GM23248 (cell line): Measurements from ENCODE around the gene VPS51. TPM values are rescaled to one million over a fixed set of nuclear protein-coding genes. Genes with fewer than 3 reads are reported as not detected.
A peak's percentile ranks its signal among the peaks of the same experiment; 100 is the strongest.

ENCODE experiments used
- DNase-seq: peaks from one replicate; pipeline ENCODE4 v3.0.0-alpha.2; 2015
- H2AFZ ChIP-seq: fragments of 200-600 bp; sonication (generic); 2 replicates; pipeline ENCODE4 v1.6.1; 2016; ENCODE audit warnings: antibody characterized with exemption
- H3F3A ChIP-seq: fragments of 200-600 bp; sonication (generic); 2 replicates; pipeline ENCODE4 v1.6.1; 2016; ENCODE audit warnings: mild to moderate bottlenecking, antibody characterized with exemption, mixed run types; ENCODE audit not compliant: insufficient read depth
- H3K27ac ChIP-seq: fragments of 200-600 bp; sonication (generic); 2 replicates; pipeline ENCODE4 v1.5.1; 2016; ENCODE audit warnings: mild to moderate bottlenecking
- H3K27me3 ChIP-seq: fragments of 200-600 bp; sonication (generic); replicated peaks from 2 replicates; pipeline ENCODE4 v1.6.1; 2016; ENCODE audit warnings: mild to moderate bottlenecking; ENCODE audit not compliant: insufficient read depth
- H3K36me3 ChIP-seq: fragments of 200-600 bp; sonication (generic); 2 replicates; pipeline ENCODE4 v1.6.1; 2016; ENCODE audit warnings: low read depth, mild to moderate bottlenecking
- H3K4me1 ChIP-seq: fragments of 200-600 bp; sonication (generic); 2 replicates; pipeline ENCODE4 v1.6.1; 2016; ENCODE audit warnings: mild to moderate bottlenecking; ENCODE audit not compliant: insufficient read depth
- H3K4me2 ChIP-seq: fragments of 200-600 bp; sonication (generic); one replicate; pipeline ENCODE4 v1.6.1; 2016; ENCODE audit warnings: mild to moderate bottlenecking; ENCODE audit not compliant: unreplicated experiment
- H3K4me3 ChIP-seq: fragments of 200-600 bp; sonication (generic); 2 replicates; pipeline ENCODE4 v1.5.1; 2016; ENCODE audit warnings: mild to moderate bottlenecking
- H3K79me2 ChIP-seq: fragments of 200-600 bp; sonication (generic); 2 replicates; pipeline ENCODE4 v1.6.1; 2016; ENCODE audit warnings: mild to moderate bottlenecking; ENCODE audit not compliant: insufficient read depth
- H3K9ac ChIP-seq: fragments of 200-600 bp; sonication (generic); 2 replicates; pipeline ENCODE4 v1.6.1; 2016; ENCODE audit warnings: mild to moderate bottlenecking
- H3K9me2 ChIP-seq: fragments of 200-600 bp; sonication (generic); 2 replicates; pipeline ENCODE4 v1.6.1; 2016; ENCODE audit warnings: mixed run types, mild to moderate bottlenecking, moderate library complexity; ENCODE audit not compliant: insufficient read depth
- H3K9me3 ChIP-seq: fragments of 200-600 bp; sonication (generic); one replicate; pipeline ENCODE4 v1.6.1; 2017; ENCODE audit warnings: low read depth
- H4K20me1 ChIP-seq: fragments of 200-600 bp; sonication (generic); 2 replicates; pipeline ENCODE4 v1.6.0; 2016; ENCODE audit not compliant: insufficient read depth
- EZH2 ChIP-seq: fragments of 200-600 bp; sonication (generic); IDR thresholded peaks from 2 replicates; pipeline ENCODE4 v1.6.1; 2018; ENCODE audit warnings: antibody characterized with exemption, mild to moderate bottlenecking; ENCODE audit not compliant: insufficient read depth, poor library complexity, severe bottlenecking
- EZH2phosphoT487 ChIP-seq: fragments of 200-600 bp; sonication (generic); IDR thresholded peaks from 2 replicates; pipeline ENCODE4 v1.6.1; 2018; ENCODE audit warnings: antibody characterized with exemption, moderate library complexity, mild to moderate bottlenecking, low read depth; ENCODE audit not compliant: insufficient read depth
- WGBS, 2 experiments: methylation state at CpG; one replicate each; pipeline ENCODE4 v1.1.6; 2015 to 2017; ENCODE audit warnings: low lambda C conversion rate in 2 of 2, low coverage in 1 of 2; ENCODE audit errors: missing lambda C conversion rate in 2 of 2; 5-methylcytosine and 5-hydroxymethylcytosine counted together
- in situ Hi-C: fragments of 300-500 bp; cut with MboI; formaldehyde crosslinking; loops from 2 replicates; pipeline ENCODE4 v1.15.0; 2020
- polyA plus RNA-seq: library from polyadenylated mRNA; unstranded; fragments of >200 nt; fragmentation: Nextera tagmentation; extraction: Ambion mirVana; gene quantifications from 2 replicates; pipeline ENCODE4 v1.2.1, GENCODE V29; 2016
- total RNA-seq: library from RNA; depleted of rRNA; stranded (reverse); fragments of >200 nt; shearing (Covaris generic); gene quantifications from 2 replicates; pipeline ENCODE4 v1.2.3, GENCODE V29; 2014

VPS51 gene
- total and polyA plus RNA-seq, 2 experiments from 2014 or later, result 30.7 to 339 TPM

DNA sequence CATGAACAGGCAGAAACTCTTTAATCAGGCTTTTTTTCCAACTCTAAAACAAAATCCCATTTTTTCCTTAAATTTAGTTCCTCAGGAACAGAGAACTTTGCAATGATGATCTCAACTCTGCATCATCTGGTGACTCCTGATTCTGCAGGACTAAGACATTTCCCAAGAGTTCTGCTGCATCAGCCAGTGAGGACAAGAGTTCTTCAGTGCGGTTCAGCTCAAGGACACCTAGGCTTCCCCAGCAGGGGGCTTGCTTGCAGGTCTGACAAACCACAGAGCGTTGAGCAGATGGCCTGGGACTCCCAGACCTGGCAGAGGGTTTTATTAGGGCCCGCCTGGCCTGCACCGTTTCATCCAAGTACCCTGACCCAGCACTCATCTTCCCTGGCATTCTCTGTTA is 18.6 kb upstream of the VPS51 start:
- peak; percentile 38 for DNase-seq
- Histone ChIP-seq H3K9me3 (no peaks in the 10 kb centered on the region), H2AFZ (no peak overlapping the region), H3K27me3 (no peaks in the 10 kb centered on the region), H3K27ac (no peak overlapping the region), H3K4me2 (no peak overlapping the region), H3K4me3 (no peak overlapping the region), H3F3A (no peaks in the 10 kb centered on the region), H3K9me2 (no peaks in the 10 kb centered on the region), H3K4me1 (no peaks in the 10 kb centered on the region), H3K79me2 (peaks cover 41% of the 10 kb centered on the region), H4K20me1 (no peaks in the 10 kb centered on the region), H3K9ac (no peak overlapping the region), H3K36me3 (no peaks in the 10 kb centered on the region)
- in situ Hi-C loops, result no loop called here
- WGBS, 2 experiments, result 73 to 74% methylated on average over 4 of the region's 4 CpGs
- no peak for TF ChIP-seq EZH2
- TF ChIP-seq EZH2phosphoT487, result no peak

DNA sequence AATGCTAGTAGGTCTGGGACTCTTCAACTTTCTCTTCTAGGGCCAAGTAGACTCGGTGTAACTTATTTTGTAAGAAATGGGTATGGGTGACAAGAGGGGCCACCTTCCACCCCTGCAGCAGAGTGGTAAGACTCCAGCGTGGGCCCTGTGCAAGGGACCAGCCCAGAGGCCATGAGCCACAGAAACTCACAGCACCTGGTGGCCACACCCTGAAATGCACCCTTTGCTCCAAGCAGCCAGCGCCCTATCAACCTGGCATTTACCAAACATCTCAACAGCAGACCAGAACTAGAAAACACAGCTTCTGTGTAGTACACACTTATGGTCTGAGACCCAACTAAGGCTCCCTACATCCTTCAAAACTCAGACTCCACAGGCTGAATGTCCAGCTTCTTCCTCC is 17.9 kb upstream of the VPS51 start:
- 69 to 80% methylated on average over 3 of the region's 3 CpGs for WGBS, 2 experiments
- Histone ChIP-seq H3K4me1 (no peaks in the 10 kb centered on the region), H3K9me2 (no peaks in the 10 kb centered on the region), H3K27ac (no peak overlapping the region), H3K79me2 (peaks cover 48% of the 10 kb centered on the region), H3K9me3 (no peaks in the 10 kb centered on the region), H3F3A (no peaks in the 10 kb centered on the region), H3K36me3 (no peaks in the 10 kb centered on the region), H3K4me2 (no peak overlapping the region), H3K27me3 (no peaks in the 10 kb centered on the region), H2AFZ (no peak overlapping the region), H3K9ac (no peak overlapping the region), H3K4me3 (no peak overlapping the region), H4K20me1 (no peaks in the 10 kb centered on the region)
- no peak for TF ChIP-seq EZH2phosphoT487
- no peak for TF ChIP-seq EZH2
- in situ Hi-C loops, result no loop called here
- DNase-seq, result peak; percentile 46

DNA sequence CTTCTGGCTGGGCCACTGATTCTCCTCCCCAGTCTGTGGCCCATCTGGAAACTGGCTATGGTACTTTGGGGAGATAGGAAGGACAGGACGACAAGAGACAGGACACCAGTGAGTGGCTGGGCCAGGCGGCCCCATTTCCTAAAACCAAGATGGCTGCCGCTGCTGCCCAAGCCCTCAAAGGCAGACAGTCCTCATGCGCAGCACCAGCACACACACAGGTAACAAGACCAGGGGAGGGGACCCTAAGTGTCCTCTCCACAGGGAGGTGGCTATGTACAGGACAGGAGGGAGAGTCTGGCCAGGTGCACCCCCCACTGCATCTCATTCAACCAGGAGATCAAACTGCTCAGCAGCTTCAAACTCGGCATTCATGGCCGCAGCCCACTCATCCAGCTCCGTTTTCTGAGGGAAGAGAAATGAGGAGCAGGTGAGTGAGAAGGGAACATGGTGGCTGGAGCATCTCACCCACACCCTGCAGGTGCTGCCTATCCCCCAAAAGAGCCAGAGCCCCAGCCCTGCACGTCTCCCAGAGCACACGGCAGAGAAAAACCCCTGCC is 17.1 kb upstream of the VPS51 start:
- Histone ChIP-seq H3F3A (no peaks in the 10 kb centered on the region), H3K36me3 (no peaks in the 10 kb centered on the region), H4K20me1 (no peaks in the 10 kb centered on the region), H2AFZ (no peak overlapping the region), H3K9me3 (no peaks in the 10 kb centered on the region), H3K27me3 (no peaks in the 10 kb centered on the region), H3K27ac (no peak overlapping the region), H3K79me2 (peaks cover 54% of the 10 kb centered on the region), H3K4me1 (no peaks in the 10 kb centered on the region), H3K4me3 (no peak overlapping the region), H3K9me2 (no peaks in the 10 kb centered on the region), H3K4me2 (no peak overlapping the region), H3K9ac (no peak overlapping the region)
- 94 to 96% methylated on average over 9 of the region's 9 CpGs for WGBS, 2 experiments
- no peak for DNase-seq
- TF ChIP-seq EZH2 (no peak), EZH2phosphoT487 (no peak)
- in situ Hi-C loops, result no loop called here

DNA sequence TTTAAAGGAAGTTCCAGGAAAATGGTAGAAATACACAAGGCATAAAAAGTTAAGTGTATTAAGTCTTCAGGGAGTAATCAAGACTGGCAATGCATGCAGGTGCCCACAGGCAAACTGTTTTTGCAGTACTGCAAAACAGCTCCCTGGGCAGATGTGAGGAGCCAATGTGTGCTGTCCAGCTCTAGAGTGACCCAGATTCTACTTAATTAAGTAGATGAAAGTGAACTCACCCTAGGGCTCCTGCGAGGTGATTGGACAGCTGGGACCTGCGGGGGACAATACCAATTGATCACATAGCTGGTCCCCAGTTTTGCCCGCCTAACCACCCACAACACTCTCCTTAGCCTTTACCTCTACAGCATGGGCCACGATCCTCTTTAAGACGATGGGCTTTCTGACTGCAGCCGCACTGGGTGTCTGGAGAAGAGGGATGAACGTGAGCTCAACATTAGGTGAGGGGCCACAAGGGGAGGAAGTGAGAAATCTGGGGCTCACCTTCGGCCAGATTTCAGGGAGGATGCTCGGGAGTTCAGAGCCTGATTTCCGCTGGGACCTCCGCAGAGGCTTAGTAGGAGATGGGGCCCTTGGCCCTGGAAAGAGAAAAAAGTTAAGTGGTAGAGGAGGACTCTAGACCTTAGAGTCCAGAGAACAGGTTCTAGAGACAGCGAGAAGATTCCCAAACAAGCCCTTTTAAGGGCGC is 12.7 kb upstream of the VPS51 start:
- Histone ChIP-seq H3K79me2 (peaks cover 65% of the 10 kb centered on the region), H3K9ac (peak overlapping the region; percentile 94)

More for the DNA sequence above, 12.7 kb upstream of the VPS51 start:
- H2AFZ ChIP-seq, result peak overlapping the region; percentile 93
- H3K4me2 ChIP-seq, result peak overlapping the region; percentile 79
- 0 out of 2 replicates have a peak, but pooled peaks cover 5% of the 10 kb centered on the region for H3K4me1 ChIP-seq
- H3K27me3 ChIP-seq, result no peaks in the 10 kb centered on the region
- H3F3A ChIP-seq, result no peaks in the 10 kb centered on the region
- H3K36me3 ChIP-seq, result peaks cover 9% of the 10 kb centered on the region; the same call in 1 of the 2 replicates
- H3K27ac ChIP-seq, result peak overlapping the region; percentile 89
- TF ChIP-seq EZH2 (no peak), EZH2phosphoT487 (no peak)
- 5 to 6% methylated on average over 13 of the region's 13 CpGs for WGBS, 2 experiments
- H4K20me1 ChIP-seq, result no peaks in the 10 kb centered on the region
- DNase-seq, result peak; percentile 30
- peak overlapping the region; percentile 93 for H3K4me3 ChIP-seq
- no peaks in the 10 kb centered on the region for H3K9me3 ChIP-seq
- no peaks in the 10 kb centered on the region for H3K9me2 ChIP-seq
- in situ Hi-C loops, result no loop called here
